Measurements from ENCODE around the gene PHTF2.
"Not testable (repeated sequence)": the region's sequence is repeated elsewhere in the genome, so short reads cannot be mapped to it uniquely, and the experiment has no call there.

The PHTF2 gene

GRCh38 chr7:77944183-77945182, 145.9 kb downstream of the PHTF2 start:
- no peak for DNase-seq

GRCh38 chr7:77950548-77950947, 152.0 kb downstream of the PHTF2 start:
- DNase-seq, result no peak

- no peak for DNase-seq
Observed at GRCh38 chr7:77954773-77955555, 156.4 kb downstream of the PHTF2 start.

GRCh38 chr7:77958436-77958835, 159.9 kb downstream of the PHTF2 start:
- no peak for DNase-seq

- no peak for DNase-seq
Observed at GRCh38 chr7:77959080-77959479, 160.5 kb downstream of the PHTF2 start.

GRCh38 chr7:77960336-77960735, 161.8 kb downstream of the PHTF2 start:
- no peak for DNase-seq

- no peak for DNase-seq
Observed at GRCh38 chr7:77967429-77967828, 168.9 kb downstream of the PHTF2 start.

GRCh38 chr7:77971726-77972125, 173.2 kb downstream of the PHTF2 start:
- no peak for DNase-seq

GRCh38 chr7:77975672-77976480, 177.3 kb downstream of the PHTF2 start:
- DNase-seq, result no peak

GRCh38 chr7:77979219-77979618, 180.6 kb downstream of the PHTF2 start:
- no peak for DNase-seq

GRCh38 chr7:77980087-77980713, 181.6 kb downstream of the PHTF2 start:
- DNase-seq, result no peak

- no peak for DNase-seq
Observed at GRCh38 chr7:77982926-77983550, 184.5 kb downstream of the PHTF2 start.

- no peak for DNase-seq
Observed at GRCh38 chr7:77983973-77984372, 185.4 kb downstream of the PHTF2 start.

GRCh38 chr7:77985232-77985973, 186.8 kb downstream of the PHTF2 start:
- DNase-seq, result no peak

- no peak for DNase-seq
Observed at GRCh38 chr7:77985974-77986339, 187.4 kb downstream of the PHTF2 start.

GRCh38 chr7:77989981-77990566, 191.5 kb downstream of the PHTF2 start:
- peak in 1 of 2 donors; percentile 4 for DNase-seq

GRCh38 chr7:77991656-77992055, 193.1 kb downstream of the PHTF2 start:
- DNase-seq, result no peak

GRCh38 chr7:77993838-77994237, 195.3 kb downstream of the PHTF2 start:
- no peak for DNase-seq

- no peak for DNase-seq
Observed at GRCh38 chr7:77995717-77996116, 197.1 kb downstream of the PHTF2 start.

- DNase-seq, result not testable (repeated sequence)
Observed at GRCh38 chr7:77999168-77999567, 200.6 kb downstream of the PHTF2 start.

GRCh38 chr7:78002021-78002420, 203.4 kb downstream of the PHTF2 start:
- no peak for DNase-seq
